GM12892 (cell line): ENCODE measurements around the gene GNB1.

Experiments
- POLR2A ChIP-seq: IDR thresholded peaks from 2 replicates; pipeline ENCODE4 v1.6.1; 2011; ENCODE audit warnings: low read depth, low read length, control low read depth
- POLR2AphosphoS5 ChIP-seq: IDR thresholded peaks from 2 replicates; pipeline ENCODE4 v1.6.1; 2011; ENCODE audit warnings: low read depth, low read length, control low read depth
- TAF1 ChIP-seq: IDR thresholded peaks from 2 replicates; pipeline ENCODE4 v1.6.1; 2011; ENCODE audit warnings: low read depth, mild to moderate bottlenecking, control low read depth, low read length, borderline replicate concordance

DNA sequence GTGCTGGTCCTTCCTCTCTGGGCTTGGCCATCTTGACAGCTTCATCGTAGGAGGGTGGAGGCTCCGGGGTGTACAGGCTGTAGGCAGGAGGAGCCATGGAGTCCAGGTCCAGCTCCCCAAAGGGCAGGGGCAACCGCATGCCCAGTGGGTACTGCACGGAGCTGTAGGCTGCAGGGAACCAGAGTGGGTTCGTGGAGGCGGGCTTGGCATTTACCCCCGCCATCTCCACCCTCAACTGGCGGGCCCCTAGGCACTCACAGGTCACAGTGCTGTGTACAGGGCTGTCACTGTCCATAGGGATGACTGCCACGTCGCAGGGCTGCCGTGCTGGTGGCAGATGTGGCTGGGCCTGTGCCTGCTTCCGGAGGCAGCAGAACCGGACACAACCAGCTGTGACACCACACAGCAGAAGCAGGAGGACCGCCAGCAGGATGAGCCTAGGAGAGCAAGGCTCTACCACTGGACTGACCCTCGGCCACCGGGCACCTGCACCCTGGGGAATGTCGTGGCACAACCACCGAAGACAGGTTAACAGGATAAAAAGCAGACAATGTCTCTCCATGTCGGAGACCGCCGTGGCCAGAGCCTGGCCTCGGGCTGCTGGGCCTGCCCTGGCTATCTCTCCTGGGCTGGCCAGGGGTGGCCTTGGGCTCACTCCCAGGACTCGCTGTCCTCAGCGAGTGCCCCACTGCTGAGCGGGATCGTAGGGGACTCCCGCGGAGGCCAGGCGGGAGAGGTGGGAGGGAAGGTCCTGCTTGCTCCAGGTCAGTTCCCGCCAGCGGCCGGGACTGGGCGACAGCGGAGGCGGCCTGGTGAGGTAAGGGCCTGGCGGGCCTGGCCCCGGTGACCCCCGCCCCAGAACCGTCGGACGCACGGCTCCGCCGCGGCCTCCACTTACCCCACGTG, 27.4 kb upstream of the GNB1 start:
- TF ChIP-seq POLR2A: no peak
- TF ChIP-seq TAF1: no peak
- no peak for TF ChIP-seq POLR2AphosphoS5
